Keratinocyte (primary cell): Measurements from ENCODE around the gene DMD. TPM values are rescaled to one million over a fixed set of nuclear protein-coding genes. Genes with fewer than 3 reads are reported as not detected.
A peak's percentile ranks its signal among the peaks of the same experiment; 100 is the strongest.
"Not testable (repeated sequence)": the region's sequence is repeated elsewhere in the genome, so short reads cannot be mapped to it uniquely, and the experiment has no call there.

Experiments used
- DNase-seq: peaks from one replicate; pipeline ENCODE4 v3.0.0-alpha.2; 2011; ENCODE audit warnings: low read depth, missing footprints, low spot score
- FAIRE-seq: peaks from 2 replicates; lab custom pipeline; 2011; peaks lifted over from hg19 to GRCh38; lab: Jason Lieb, UNC
- H2AFZ ChIP-seq: 2 replicates; pipeline ENCODE4 v1.6.0; 2012; ENCODE audit warnings: low read length, control low read depth, inconsistent platforms; ENCODE audit not compliant: control insufficient read depth
- H3K27ac ChIP-seq: 2 replicates; pipeline ENCODE4 v1.5.1; 2011; ENCODE audit warnings: low read length; ENCODE audit not compliant: control insufficient read depth, insufficient read depth
- H3K27me3 ChIP-seq: 3 replicates; pipeline ENCODE4 v1.6.0; 2011; ENCODE audit warnings: low read length; ENCODE audit not compliant: control insufficient read depth, insufficient read depth; ENCODE audit errors: extremely low read depth
- H3K36me3 ChIP-seq, 2 experiments: 2 replicates in 1 of 2; 3 replicates in 1 of 2; pipeline ENCODE4 v1.5.1; 2011; ENCODE audit warnings: low read length in 2 of 2, mild to moderate bottlenecking in 1 of 2; ENCODE audit not compliant: control insufficient read depth in 2 of 2, insufficient read depth in 2 of 2; ENCODE audit errors: extremely low read depth in 1 of 2
- H3K4me1 ChIP-seq: 3 replicates; pipeline ENCODE4 v1.5.1; 2011; ENCODE audit warnings: low read length; ENCODE audit not compliant: control insufficient read depth, insufficient read depth; ENCODE audit errors: extremely low read depth
- H3K4me2 ChIP-seq: 3 replicates; pipeline ENCODE4 v1.6.0; 2011; ENCODE audit warnings: low read depth, low read length; ENCODE audit not compliant: control insufficient read depth, insufficient read depth; ENCODE audit errors: extremely low read depth
- H3K4me3 ChIP-seq, 3 experiments: fragments of 200-600 bp in 1 of 3; sonication (generic) in 1 of 3; 2 replicates in 2 of 3; 3 replicates in 1 of 3; pipeline ENCODE4 v1.5.1; 2011 to 2016; ENCODE audit warnings: low read length in 3 of 3, mild to moderate bottlenecking in 3 of 3, control low read depth in 2 of 3, inconsistent platforms in 1 of 3, low read depth in 1 of 3, mixed read lengths in 1 of 3, mixed run types in 1 of 3, moderate library complexity in 1 of 3; ENCODE audit not compliant: control insufficient read depth in 2 of 3, insufficient read depth in 2 of 3; ENCODE audit errors: extremely low read depth in 1 of 3
- H3K79me2 ChIP-seq: 2 replicates; pipeline ENCODE4 v1.6.0; 2012; ENCODE audit warnings: low read length; ENCODE audit not compliant: control insufficient read depth, insufficient read depth
- H3K9ac ChIP-seq: 3 replicates; pipeline ENCODE4 v1.6.0; 2011; ENCODE audit warnings: low read length; ENCODE audit not compliant: control insufficient read depth, insufficient read depth; ENCODE audit errors: extremely low read depth
- H3K9me1 ChIP-seq: 3 replicates; pipeline ENCODE4 v1.6.0; 2011; ENCODE audit warnings: low read length; ENCODE audit not compliant: control insufficient read depth, insufficient read depth; ENCODE audit errors: extremely low read depth
- H3K9me3 ChIP-seq: 2 replicates; pipeline ENCODE4 v1.5.1; 2012; ENCODE audit warnings: low read depth, low read length; ENCODE audit not compliant: control insufficient read depth
- H4K20me1 ChIP-seq: 3 replicates; pipeline ENCODE4 v1.6.0; 2011; ENCODE audit warnings: low read length; ENCODE audit not compliant: control insufficient read depth, insufficient read depth; ENCODE audit errors: extremely low read depth
- CTCF ChIP-seq, 3 experiments: IDR thresholded peaks in 1 of 3; conservative IDR thresholded peaks in 1 of 3; optimal IDR thresholded peaks in 1 of 3; 2 replicates in 2 of 3; 3 replicates in 1 of 3; pipeline versions ENCODE3 to v1.5.1; 2011; ENCODE audit warnings: low read length in 3 of 3, mild to moderate bottlenecking in 3 of 3, moderate library complexity in 2 of 3, control low read depth in 1 of 3, inconsistent platforms in 1 of 3; ENCODE audit not compliant: insufficient read depth in 2 of 3; ENCODE audit errors: extremely low read depth in 1 of 3
- EZH2 ChIP-seq: IDR thresholded peaks from one replicate; pipeline ENCODE4 v1.6.1; 2012; ENCODE audit warnings: inconsistent platforms, mild to moderate bottlenecking, low read length, moderate library complexity
- dilution Hi-C: fragments of 300-500 bp; cut with MboI; formaldehyde crosslinking; loops from one replicate; pipeline ENCODE4 v1.7.0; 2020; ENCODE audit warnings: low sequenced_read_pairs; ENCODE audit not compliant: extremely low pct_ligation_motif_present
- polyA plus RNA-seq, 5 experiments: library from polyadenylated mRNA; depleted of rRNA in 3 of 5; stranded (reverse) in 3 of 5; stranded (forward) in 1 of 5; unstranded in 1 of 5; fragments of >200 nt; gene quantifications; 1 replicate in 1 of 5; 2 replicates in 3 of 5; 3 replicates in 1 of 5; pipeline versions ENCODE4 v1.2.1 to v1.2.3, GENCODE V29; 2011 to 2012; ENCODE audit warnings: missing spikeins in 2 of 5, low read depth in 1 of 5, low replicate concordance in 1 of 5

Gene DMD
- polyA plus RNA-seq, 1 donor (not counting 4 experiments of a cell fraction or from before 2014, with no cell fraction given): 8.9 TPM

GRCh38 chrX:32708542-32708941 lies 502.8 kb downstream of the DMD start:
- Histone ChIP-seq H3K9ac (no peak overlapping the region), H4K20me1 (no peaks in the 10 kb centered on the region), H3K4me1 (no peaks in the 10 kb centered on the region), H3K4me2 (no peak overlapping the region), H3K79me2 (no peaks in the 10 kb centered on the region), H3K4me3 (no peak overlapping the region), H3K27me3 (no peaks in the 10 kb centered on the region), H2AFZ (no peak overlapping the region), H3K27ac (no peak overlapping the region), H3K9me3 (no peaks in the 10 kb centered on the region), H3K36me3 (no peaks in the 10 kb centered on the region), H3K9me1 (no peaks in the 10 kb centered on the region)
- dilution Hi-C loops: no loop called here
- DNase-seq: no peak
- no peak for TF ChIP-seq CTCF (optimal IDR thresholded peaks at IDR 0.05 in 1 of 3, IDR thresholded peaks at IDR 0.05 in 1 of 3, conservative IDR thresholded peaks at IDR 0.05 in 1 of 3; ENCODE audit: extremely low read depth in 1 of 3, insufficient read depth in 2 of 3, low read length in 3 of 3)
- TF ChIP-seq EZH2: no peak
- no peak for FAIRE-seq

GRCh38 chrX:32705385-32705784 lies 506.0 kb downstream of the DMD start:
- H3K9ac ChIP-seq, H4K20me1 ChIP-seq, H3K9me3 ChIP-seq, H3K9me1 ChIP-seq, H2AFZ ChIP-seq, H3K4me2 ChIP-seq, dilution Hi-C loops, H3K4me3 ChIP-seq, DNase-seq, H3K27ac ChIP-seq, H3K36me3 ChIP-seq, FAIRE-seq, H3K79me2 ChIP-seq, H3K27me3 ChIP-seq, H3K4me1 ChIP-seq: not testable (repeated sequence)

GRCh38 chrX:32687379-32687778 lies 524.0 kb downstream of the DMD start:
- H3K27me3 ChIP-seq: no peaks in the 10 kb centered on the region
- H3K27ac ChIP-seq: no peak overlapping the region
- DNase-seq (no peak), FAIRE-seq (no peak)
- dilution Hi-C loops: no loop called here
- H3K4me3 ChIP-seq: no peak overlapping the region
- no peak overlapping the region for H3K9ac ChIP-seq
- no peaks in the 10 kb centered on the region for H4K20me1 ChIP-seq
- H2AFZ ChIP-seq: no peak overlapping the region
- no peaks in the 10 kb centered on the region for H3K9me1 ChIP-seq
- no peaks in the 10 kb centered on the region for H3K79me2 ChIP-seq
- H3K9me3 ChIP-seq: no peaks in the 10 kb centered on the region
- TF ChIP-seq CTCF (optimal IDR thresholded peaks at IDR 0.05 in 1 of 3, IDR thresholded peaks at IDR 0.05 in 1 of 3, conservative IDR thresholded peaks at IDR 0.05 in 1 of 3; ENCODE audit: extremely low read depth in 1 of 3, insufficient read depth in 2 of 3, low read length in 3 of 3) (peak in 1 of 3 experiments; percentile 11), EZH2 (no peak)
- H3K36me3 ChIP-seq: no peaks in the 10 kb centered on the region
- H3K4me1 ChIP-seq: no peaks in the 10 kb centered on the region
- no peak overlapping the region for H3K4me2 ChIP-seq
